Measurements from ENCODE around the gene GHSR. TPM values are rescaled to one million over a fixed set of nuclear protein-coding genes. Genes with fewer than 3 reads are reported as not detected.

Gene GHSR
- total RNA-seq, 4 donors from 2014 or later = not detected

- no peaks in the 10 kb centered on the region for H3K4me1 ChIP-seq
- H3K27me3 ChIP-seq = peaks cover 7% of the 10 kb centered on the region
- WGBS = 50% methylated on average over 4 of the region's 4 CpGs
- no peaks in the 10 kb centered on the region for H3K9me3 ChIP-seq
- DNase-seq (ENCODE audit: low spot score in 2 of 2) = no peak
- H3K4me3 ChIP-seq = no peak overlapping the region
- no peak for TF ChIP-seq CTCF (IDR thresholded peaks at IDR 0.05)
- TF ChIP-seq POLR2AphosphoS5 (IDR thresholded peaks at IDR 0.05) = no peak
- TF ChIP-seq EP300 (IDR thresholded peaks at IDR 0.05) = no peak
- no peak for TF ChIP-seq POLR2A (IDR thresholded peaks at IDR 0.05)
- H3K27ac ChIP-seq = no peak overlapping the region
- H3K36me3 ChIP-seq = no peaks in the 10 kb centered on the region
Measured at GRCh38 chr3:172438186-172438585, 10.1 kb downstream of the GHSR start.

- TF ChIP-seq CTCF (IDR thresholded peaks at IDR 0.05) (no peak), EP300 (IDR thresholded peaks at IDR 0.05) (no peak), POLR2AphosphoS5 (IDR thresholded peaks at IDR 0.05) (no peak), POLR2A (IDR thresholded peaks at IDR 0.05) (no peak)
- Histone ChIP-seq H3K9me3 (no peaks in the 10 kb centered on the region), H3K27me3 (peaks cover 7% of the 10 kb centered on the region), H3K4me3 (no peak overlapping the region), H3K36me3 (no peaks in the 10 kb centered on the region), H3K27ac (no peak overlapping the region), H3K4me1 (no peaks in the 10 kb centered on the region)
- DNase-seq (ENCODE audit: low spot score in 2 of 2) = no peak
Measured at GRCh38 chr3:172437713-172438112, 10.5 kb downstream of the GHSR start.

GRCh38 chr3:172415323-172415722 lies 32.9 kb downstream of the GHSR start:
- H3K4me1 ChIP-seq = no peaks in the 10 kb centered on the region
- peaks cover 10% of the 10 kb centered on the region for H3K27me3 ChIP-seq
- 62% methylated on average over 5 of the region's 5 CpGs for WGBS
- no peaks in the 10 kb centered on the region for H3K36me3 ChIP-seq
- TF ChIP-seq POLR2A (IDR thresholded peaks at IDR 0.05) (no peak), POLR2AphosphoS5 (IDR thresholded peaks at IDR 0.05) (no peak), CTCF (IDR thresholded peaks at IDR 0.05) (no peak), EP300 (IDR thresholded peaks at IDR 0.05) (no peak)
- no peak overlapping the region for H3K4me3 ChIP-seq
- DNase-seq (ENCODE audit: low spot score in 2 of 2) = no peak
- H3K9me3 ChIP-seq = no peaks in the 10 kb centered on the region
- H3K27ac ChIP-seq = no peak overlapping the region

- WGBS = 95% methylated on average over 5 of the region's 6 CpGs
- Histone ChIP-seq H3K4me3 (no peak overlapping the region), H3K9me3 (no peaks in the 10 kb centered on the region), H3K4me1 (no peaks in the 10 kb centered on the region), H3K27me3 (peaks cover 10% of the 10 kb centered on the region), H3K36me3 (no peaks in the 10 kb centered on the region), H3K27ac (no peak overlapping the region)
- TF ChIP-seq POLR2AphosphoS5 (IDR thresholded peaks at IDR 0.05) (no peak), EP300 (IDR thresholded peaks at IDR 0.05) (no peak), CTCF (IDR thresholded peaks at IDR 0.05) (no peak), POLR2A (IDR thresholded peaks at IDR 0.05) (no peak)
- DNase-seq (ENCODE audit: low spot score in 2 of 2) = no peak
Measured at GRCh38 chr3:172411478-172411947, 36.7 kb downstream of the GHSR start.

- 71% methylated on average over 11 of the region's 13 CpGs for WGBS
- TF ChIP-seq CTCF (IDR thresholded peaks at IDR 0.05) (no peak), EP300 (IDR thresholded peaks at IDR 0.05) (no peak), POLR2AphosphoS5 (IDR thresholded peaks at IDR 0.05) (no peak), POLR2A (IDR thresholded peaks at IDR 0.05) (no peak)
- H3K27ac ChIP-seq = no peak overlapping the region
Measured at GRCh38 chr3:172410702-172411477, 37.4 kb downstream of the GHSR start.

More at GRCh38 chr3:172410702-172411477, 37.4 kb downstream of the GHSR start:
- no peaks in the 10 kb centered on the region for H3K9me3 ChIP-seq
- H3K4me1 ChIP-seq = no peaks in the 10 kb centered on the region
- no peaks in the 10 kb centered on the region for H3K36me3 ChIP-seq
- no peak overlapping the region for H3K4me3 ChIP-seq
- H3K27me3 ChIP-seq = peaks cover 10% of the 10 kb centered on the region
- DNase-seq (ENCODE audit: low spot score in 2 of 2) = no peak
